ENCODE measurements around the gene SHOC2.

DNA sequence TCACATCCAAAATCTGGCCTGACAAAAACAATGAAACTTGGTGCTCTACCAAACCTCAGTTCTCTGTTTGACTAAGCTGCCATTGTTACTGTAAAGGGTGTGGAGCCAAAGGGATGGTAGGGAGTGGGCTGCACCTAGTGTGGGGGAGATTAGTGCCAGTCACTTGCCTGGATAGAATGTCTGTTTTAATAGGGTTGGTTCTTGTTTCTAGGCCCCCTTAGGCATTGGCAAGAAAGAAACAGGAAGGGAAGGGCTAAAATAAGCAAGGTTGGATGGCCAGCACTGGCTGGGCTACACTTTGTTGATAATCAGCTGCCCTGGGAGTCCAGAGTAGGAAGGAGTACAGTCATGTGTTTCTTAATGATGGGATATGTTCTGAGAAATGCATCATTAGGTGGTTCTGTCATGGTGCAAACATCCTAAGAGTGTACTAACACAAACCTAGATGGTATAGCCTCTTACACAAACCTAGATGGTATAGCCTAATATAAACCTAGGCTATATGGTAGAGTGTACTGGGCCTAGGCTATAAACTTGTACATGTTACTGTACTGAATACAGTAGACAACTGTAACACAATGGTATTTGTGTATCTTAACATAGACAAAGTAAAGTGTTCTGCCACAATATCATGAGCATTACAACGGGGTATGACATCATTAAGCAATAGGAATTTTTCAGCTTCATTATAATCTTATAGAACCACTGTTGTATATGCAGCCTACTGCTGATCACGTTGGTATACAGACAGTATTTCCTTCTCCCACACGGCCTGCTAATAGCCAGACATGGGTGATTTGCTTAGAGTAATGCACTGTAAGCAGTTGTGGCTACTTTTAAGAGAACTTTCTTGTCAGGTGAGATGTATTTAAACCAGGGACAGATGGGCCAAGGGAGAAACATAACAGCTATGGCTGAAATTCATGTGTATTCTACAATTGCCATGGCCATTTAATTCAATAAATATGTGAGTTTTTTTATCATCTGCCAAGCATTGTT is 15.8 kb upstream of the SHOC2 start:
- TF ChIP-seq CTCF (conservative IDR thresholded peaks at IDR 0.05; ENCODE audit: low read depth in 2 of 2) (no peak), POLR2AphosphoS5 (IDR thresholded peaks at IDR 0.05; ENCODE audit: low read depth) (no peak), JUNB (IDR thresholded peaks at IDR 0.05; ENCODE audit: unreplicated experiment) (no peak), REST (IDR thresholded peaks at IDR 0.05; ENCODE audit: unreplicated experiment) (no peak), CREB1 (CRISPR knock-in tag; IDR thresholded peaks at IDR 0.05; ENCODE audit: low read depth) (no peak), ZNF462 (CRISPR knock-in tag; IDR thresholded peaks at IDR 0.05) (no peak), EZH2 (IDR thresholded peaks at IDR 0.05; ENCODE audit: low read depth, unreplicated experiment) (no peak)
